ENCODE measurements around the gene PARD3.

GRCh38 chr10:34730726-34731125, 84.4 kb downstream of the PARD3 start:
- TF ChIP-seq CTCF (IDR thresholded peaks at IDR 0.05; ENCODE audit: extremely low read depth in 1 of 2, insufficient read depth in 1 of 2, low read depth in 1 of 2, low read length in 2 of 2) (no peak), EZH2 (IDR thresholded peaks at IDR 0.05; ENCODE audit: borderline replicate concordance, low read depth, low read length, severe bottlenecking) (no peak), POLR2A (IDR thresholded peaks at IDR 0.05; ENCODE audit: low read depth, low read length) (no peak), MAX (IDR thresholded peaks at IDR 0.05; ENCODE audit: insufficient read depth, insufficient read length) (no peak), JUN (IDR thresholded peaks at IDR 0.05; ENCODE audit: borderline replicate concordance, insufficient read depth, insufficient read length, low read depth) (no peak)
